Placental epithelial cell (primary cell): ENCODE measurements around the gene FBXL15. TPM values are rescaled to one million over a fixed set of nuclear protein-coding genes. Genes with fewer than 3 reads are reported as not detected.

Source experiments
- small RNA-seq: library from RNA; depleted of rRNA; stranded (forward); fragments of <200 nt; gene quantifications from one replicate; pipeline ENCODE3, GENCODE V24; 2012
- total RNA-seq: library from RNA; depleted of rRNA; stranded (reverse); fragments of >200 nt; gene quantifications from 2 replicates; pipeline ENCODE4 v1.2.3, GENCODE V29; 2012

Gene FBXL15, protein sequence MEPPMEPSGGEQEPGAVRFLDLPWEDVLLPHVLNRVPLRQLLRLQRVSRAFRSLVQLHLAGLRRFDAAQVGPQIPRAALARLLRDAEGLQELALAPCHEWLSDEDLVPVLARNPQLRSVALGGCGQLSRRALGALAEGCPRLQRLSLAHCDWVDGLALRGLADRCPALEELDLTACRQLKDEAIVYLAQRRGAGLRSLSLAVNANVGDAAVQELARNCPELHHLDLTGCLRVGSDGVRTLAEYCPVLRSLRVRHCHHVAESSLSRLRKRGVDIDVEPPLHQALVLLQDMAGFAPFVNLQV
- 8.7 and 14.5 TPM in 2 replicates for total RNA-seq

DNA sequence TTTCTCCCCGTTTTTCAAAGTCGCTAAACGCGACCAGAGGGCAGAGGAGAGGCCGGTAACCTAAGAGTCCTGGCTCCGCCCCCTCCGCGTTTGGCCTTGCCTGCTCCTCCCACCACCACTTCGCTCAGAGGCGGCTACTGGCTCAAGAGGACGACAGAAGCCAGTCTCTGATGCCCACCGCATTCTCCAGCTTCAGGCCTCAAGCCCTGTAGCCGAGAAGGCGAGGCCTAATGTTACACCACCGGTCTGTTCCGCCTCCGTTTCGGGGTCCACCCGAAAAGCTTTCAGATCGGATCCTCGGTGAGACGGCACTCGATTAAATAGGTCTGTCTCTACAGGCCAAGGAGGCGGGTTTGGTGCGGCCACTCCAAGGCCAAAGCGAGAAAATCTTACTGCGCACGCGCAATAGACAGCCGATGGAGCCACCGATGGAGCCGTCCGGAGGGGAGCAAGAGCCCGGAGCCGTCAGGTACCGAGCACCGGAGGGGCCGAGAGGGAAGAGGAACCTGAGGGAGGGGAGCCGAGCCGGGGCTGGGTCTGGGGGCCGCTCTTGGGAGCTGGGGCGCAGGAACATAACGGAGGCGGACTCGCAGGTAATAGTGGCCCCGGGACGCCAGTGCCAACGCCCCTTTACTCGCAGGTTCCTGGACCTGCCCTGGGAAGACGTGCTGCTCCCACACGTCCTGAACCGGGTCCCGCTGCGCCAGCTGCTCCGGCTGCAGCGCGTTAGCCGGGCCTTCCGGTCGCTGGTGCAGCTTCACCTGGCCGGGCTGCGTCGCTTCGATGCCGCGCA is at the start of gene FBXL15:
Gene FBXL15, plus strand, starts transcription at position 123 of the 793 bp plus-strand sequence. Its CDS starts 294 bp downstream, at position 417.

DNA sequence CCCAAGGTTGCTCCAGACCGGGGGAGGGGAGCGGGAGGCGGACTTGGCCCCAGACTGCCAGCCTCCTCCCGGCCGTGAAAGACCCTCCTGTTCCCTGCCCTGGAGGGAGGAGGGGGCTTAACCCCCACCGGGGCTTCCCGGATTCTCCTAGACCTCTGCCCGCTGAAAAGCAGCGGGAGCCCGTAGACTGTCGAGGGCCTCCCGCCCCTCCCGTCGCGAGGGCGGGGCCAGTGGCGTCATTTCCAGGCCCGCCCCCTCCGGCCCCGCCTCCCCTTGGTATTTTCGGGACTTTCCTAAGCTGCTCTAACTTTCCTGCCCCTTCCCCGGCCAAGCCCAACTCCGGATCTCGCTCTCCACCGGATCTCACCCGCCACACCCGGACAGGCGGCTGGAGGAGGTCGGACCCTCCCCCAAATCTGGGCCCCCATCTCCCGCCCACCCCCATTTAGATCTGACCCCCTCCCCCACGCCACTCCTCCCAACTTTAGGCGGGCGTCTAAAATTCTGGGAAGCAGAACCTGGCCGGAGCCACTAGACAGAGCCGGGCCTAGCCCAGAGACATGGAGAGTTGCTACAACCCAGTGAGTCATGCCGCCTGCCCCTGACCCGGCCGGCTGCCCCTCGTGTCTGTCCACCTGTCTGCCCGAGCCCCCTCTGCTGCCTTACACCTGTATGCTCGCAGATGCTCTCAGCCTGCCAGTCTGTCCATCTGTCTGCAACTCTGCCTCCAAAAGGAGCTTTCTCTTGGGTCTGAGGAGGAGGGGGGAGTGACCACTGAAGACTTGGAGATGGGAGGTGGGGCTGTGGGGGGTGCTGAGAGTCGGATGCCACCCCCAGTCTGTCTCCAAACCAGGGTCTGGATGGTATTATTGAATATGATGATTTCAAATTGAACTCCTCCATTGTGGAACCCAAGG is 25.0 kb upstream of the FBXL15 start, which contains the start of gene NFKB2:
Gene NFKB2, plus strand, starts transcription at position 306 of the 917 bp plus-strand sequence. Its CDS starts 255 bp downstream, at position 561.

DNA sequence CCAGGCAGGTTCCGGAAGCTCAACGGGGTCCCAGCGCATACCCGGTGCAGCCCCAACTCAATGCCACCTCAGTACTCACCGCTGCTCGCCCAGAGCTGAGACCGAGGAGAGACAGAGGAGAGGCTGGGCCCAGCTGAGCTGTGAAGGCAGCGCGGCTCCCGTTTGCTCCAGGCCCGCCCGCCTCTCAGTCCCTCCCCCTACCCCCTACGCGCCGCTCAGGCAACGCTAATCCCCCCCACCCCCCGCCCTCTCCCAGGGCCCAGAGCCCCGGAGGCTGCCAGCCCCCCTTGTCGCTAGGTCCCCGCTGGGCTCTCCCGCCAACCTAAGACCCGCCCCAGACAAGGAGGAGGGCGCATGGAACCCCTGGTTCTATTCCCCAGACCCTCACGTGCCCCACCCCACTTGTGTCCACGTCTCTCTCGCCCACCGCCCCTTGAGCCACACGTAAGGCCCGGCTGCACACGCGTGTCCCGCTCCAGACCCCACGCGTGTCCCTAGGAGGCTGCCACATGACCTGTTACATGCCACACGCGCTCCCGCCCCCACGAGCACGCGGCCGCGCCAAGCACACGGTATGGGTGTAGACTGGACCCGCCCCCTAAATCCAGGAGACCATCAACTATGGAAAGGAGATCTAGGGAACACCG is 1.9 kb upstream of the FBXL15 start, which contains the start of gene PSD:
Gene PSD, minus strand, starts transcription at position 164 of the 647 bp plus-strand sequence. CDS start 1,747 bp downstream, outside the sequence.

DNA sequence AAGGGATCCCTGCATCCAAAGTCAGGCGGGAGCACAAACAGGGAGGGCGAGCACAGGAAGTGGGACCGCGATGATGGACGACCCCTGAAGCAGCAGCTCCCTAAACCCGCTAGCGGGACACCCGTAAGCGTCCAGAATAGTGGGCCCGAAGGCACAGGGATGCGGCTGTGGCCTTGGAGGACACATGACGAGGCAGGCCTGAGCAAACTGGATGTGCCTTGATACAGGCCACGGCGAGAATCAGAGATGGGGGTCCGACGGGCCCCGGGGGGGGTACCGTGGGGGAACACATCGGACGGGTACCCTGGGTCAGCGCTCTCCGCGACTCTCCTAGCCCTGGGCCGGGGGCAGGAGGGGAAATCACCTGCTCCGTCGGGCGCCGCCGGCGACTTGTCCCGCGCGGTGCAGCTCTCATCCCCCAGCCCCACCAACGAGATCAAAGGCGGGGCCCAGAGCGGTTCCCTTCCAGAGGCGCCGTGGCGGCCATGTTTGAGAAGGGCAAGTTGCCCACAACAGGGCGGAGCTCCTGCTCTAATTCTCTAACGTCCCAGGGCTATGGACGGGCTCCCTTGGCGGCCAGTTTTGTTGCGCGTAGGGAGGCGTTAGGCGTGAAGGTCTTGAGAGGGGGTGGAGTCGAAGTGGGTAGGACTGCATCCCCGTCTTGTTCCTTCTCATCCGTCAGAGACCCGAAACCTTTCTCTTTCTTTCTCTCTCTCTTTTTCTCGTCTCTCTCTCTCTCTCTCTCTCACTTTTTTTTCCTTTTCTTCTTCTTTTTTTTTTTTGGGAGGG is 11.7 kb downstream of the FBXL15 start, which contains the start of gene CUEDC2:
Gene CUEDC2, minus strand, starts transcription at position 413 of the 789 bp plus-strand sequence. CDS start 7,386 bp downstream, outside the sequence.

DNA sequence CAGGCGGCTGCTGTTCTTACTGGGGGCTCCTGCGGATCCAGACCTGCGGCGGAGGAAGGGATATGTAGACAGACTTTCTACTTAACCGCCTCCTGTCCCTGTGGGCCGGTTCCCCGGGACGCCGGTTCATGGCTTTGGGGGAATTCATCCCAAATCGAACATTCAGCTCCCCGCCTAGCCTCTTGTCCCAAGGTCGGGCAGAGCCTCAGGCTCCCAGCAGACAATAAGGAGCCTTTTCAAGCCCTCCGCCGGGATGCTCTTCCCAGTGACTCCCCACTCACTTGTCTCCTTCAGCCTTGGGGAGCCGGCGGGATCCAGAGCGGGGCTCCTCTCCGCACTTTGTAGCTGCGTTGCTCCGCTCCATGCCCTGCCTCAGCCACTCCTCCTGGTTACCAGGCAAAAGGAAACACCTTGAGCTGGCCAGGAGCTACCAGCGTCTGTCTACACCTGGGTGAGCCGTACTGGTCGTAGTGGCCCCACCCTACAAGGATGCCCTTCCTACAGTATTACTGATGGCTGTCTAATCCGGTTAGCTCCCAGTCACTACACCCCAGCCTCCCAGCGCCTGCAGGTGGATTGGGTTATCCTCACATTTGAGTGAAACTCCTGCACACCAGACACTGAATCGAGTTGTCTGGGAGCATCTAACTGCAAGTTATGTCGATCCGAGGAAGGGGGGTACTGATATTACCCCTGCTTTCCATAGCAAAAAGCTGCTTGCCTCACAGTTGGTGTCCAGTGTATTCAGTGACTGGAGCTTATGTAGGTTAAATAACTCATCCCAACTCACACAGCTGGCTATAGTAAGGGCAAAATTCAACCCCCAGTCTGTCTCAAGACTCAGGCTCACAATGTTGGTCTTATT is 30.7 kb downstream of the FBXL15 start, which contains the start of gene C10orf95:
Gene C10orf95, minus strand, starts transcription at position 439 of the 865 bp plus-strand sequence. CDS start 450 bp downstream, outside the sequence.

Small RNA genes within 50 kb of the gene (small RNA-seq; reads per million reads assigned to genes)
- gene MIR146B = 30.5 reads per million, percentile 97 among the genes with 10 or more reads in this experiment

Other genes starting within 250 kb of the FBXL15 start
- gene ELOVL3, start 194.5 kb upstream of the FBXL15 start, total RNA-seq = not detected in 2 replicates
- gene PITX3, start 179.3 kb upstream of the FBXL15 start, total RNA-seq = not detected in 2 replicates
- gene GBF1, start 175.3 kb upstream of the FBXL15 start, total RNA-seq = 46.7 and 72.2 TPM in 2 replicates
- 15.3 and 19.0 TPM in 2 replicates for gene NFKB2, start 25.1 kb upstream of the FBXL15 start, total RNA-seq
- 2.3 and 12.2 TPM in 2 replicates for gene PSD, start 2.1 kb upstream of the FBXL15 start, total RNA-seq
- 25.9 and 41.6 TPM in 2 replicates for gene CUEDC2, start 11.7 kb downstream of the FBXL15 start, total RNA-seq
- gene C10orf95, start 30.7 kb downstream of the FBXL15 start, total RNA-seq = 1.3 TPM in 1 of 2 replicates, not detected in the other
- gene ACTR1A, start 81.9 kb downstream of the FBXL15 start, total RNA-seq = 80.5 and 158 TPM in 2 replicates
- 4.7 and 7.5 TPM in 2 replicates for gene SUFU, start 83.1 kb downstream of the FBXL15 start, total RNA-seq
- gene TRIM8, start 223.6 kb downstream of the FBXL15 start, total RNA-seq = 69.0 and 139 TPM in 2 replicates